Tibial nerve (tissue), 3 donors: Measurements from ENCODE around the gene CASKIN1.

Experiments used
- CTCF ChIP-seq, 5 experiments: fragments of 200-600 bp in 3 of 5; fragments of 450-650 bp in 2 of 5; sonication (generic) in 3 of 5; IDR thresholded peaks; one replicate each; pipeline ENCODE4 v1.5.1; 2016 to 2019; ENCODE audit warnings: antibody characterized with exemption in 5 of 5, mild to moderate bottlenecking in 3 of 5, moderate library complexity in 2 of 5
- POLR2A ChIP-seq, 2 donors: fragments of 450-650 bp; IDR thresholded peaks; one replicate each; pipeline ENCODE4 v1.6.1; 2017; ENCODE audit warnings: antibody characterized with exemption in 2 of 2, mild to moderate bottlenecking in 2 of 2, moderate library complexity in 2 of 2

GRCh38 chr16:2223221-2223941 lies 27.0 kb upstream of the CASKIN1 start, which contains the start of gene E4F1:
- peak in 1 of 5 experiments; percentile 15 for TF ChIP-seq CTCF (IDR thresholded peaks at IDR 0.05)
- TF ChIP-seq POLR2A (IDR thresholded peaks at IDR 0.05) = peak; percentile 70 to 82
